Uterus (tissue), 4 donors: ENCODE measurements around the gene CAPN15. TPM values are rescaled to one million over a fixed set of nuclear protein-coding genes. Genes with fewer than 3 reads are reported as not detected.
"Not testable (repeated sequence)": the region's sequence is repeated elsewhere in the genome, so short reads cannot be mapped to it uniquely, and the experiment has no call there.

ENCODE experiments used
- DNase-seq, 2 donors: peaks; one replicate each; pipeline ENCODE4 v3.0.0-alpha.2; 2019 to 2020
- H3K27ac ChIP-seq, 2 donors: fragments of 200-600 bp; sonication (generic); 1 replicate in 1 of 2; 2 replicates in 1 of 2; pipeline ENCODE4 v1.5.1; 2016 to 2018
- H3K27me3 ChIP-seq, 2 donors: fragments of 200-600 bp; sonication (generic); one replicate each; pipeline ENCODE4 v1.5.1; 2018 to 2019; ENCODE audit warnings: control low read depth in 1 of 2
- H3K36me3 ChIP-seq, 2 donors: fragments of 200-600 bp; sonication (generic); one replicate each; pipeline ENCODE4 v1.5.1; 2019; ENCODE audit warnings: control low read depth in 1 of 2
- H3K4me1 ChIP-seq, 2 donors: fragments of 200-600 bp; sonication (generic); one replicate each; pipeline ENCODE4 v1.5.1; 2018 to 2019; ENCODE audit warnings: control low read depth in 1 of 2
- H3K4me3 ChIP-seq, 2 donors: fragments of 200-600 bp; sonication (generic); 1 replicate in 1 of 2; 2 replicates in 1 of 2; pipeline ENCODE4 v1.5.1; 2018 to 2019; ENCODE audit warnings: mild to moderate bottlenecking in 1 of 2
- H3K9me3 ChIP-seq, 2 donors: fragments of 200-600 bp; sonication (generic); one replicate each; pipeline ENCODE4 v1.5.1; 2019; ENCODE audit warnings: control low read depth in 1 of 2
- POLR2A ChIP-seq, 2 donors: fragments of 450-650 bp; IDR thresholded peaks; one replicate each; pipeline ENCODE4 v1.6.1; 2016; ENCODE audit warnings: antibody characterized with exemption in 2 of 2, mild to moderate bottlenecking in 1 of 2, moderate library complexity in 1 of 2
- intact Hi-C: fragments of 100-400 bp; cut with DNase I; formaldehyde crosslinking; loops from one replicate; pipeline ENCODE4 v1.15.1; 2023; ENCODE audit warnings: low total_unique reads
- microRNA-seq: library from miRNA; unstranded; fragments of <30 nt; microRNA quantifications from one replicate; pipeline ENCODE4, GENCODE V29; 2016; ENCODE audit warnings: borderline microRNAs expressed, borderline replicate concordance
- small RNA-seq: library from RNA; depleted of rRNA; stranded (forward); fragments of <200 nt; gene quantifications from one replicate; pipeline ENCODE3, GENCODE V24; 2016
- total RNA-seq, 4 donors: library from RNA; depleted of rRNA in 3 of 4; stranded (reverse); fragments of >200 nt in 3 of 4; gene quantifications; one replicate each; pipeline versions ENCODE4 v1.1.0 to v1.2.4, GENCODE V29; 2014 to 2023
- TF ChIP-seq, protein P1 (sequence below), 4 experiments: fragments of 200-600 bp in 2 of 4; fragments of 450-650 bp in 2 of 4; sonication (generic) in 2 of 4; IDR thresholded peaks; one replicate each; pipeline ENCODE4 v1.5.1; 2016 to 2019; ENCODE audit warnings: antibody characterized with exemption in 4 of 4, mild to moderate bottlenecking in 2 of 4, moderate library complexity in 1 of 4
- donor health status: DM: yes; HTN: yes; CAD: no.

CAPN15 gene
- total RNA-seq, 4 donors from 2014 or later: 7.9 to 37.3 (median 19.3) TPM

GRCh38 chr16:596736-597060, 69.2 kb downstream of the CAPN15 start:
- no peak overlapping the region for H3K27ac ChIP-seq
- H3K4me1 ChIP-seq: no peaks in the 10 kb centered on the region
- no peak for TF ChIP-seq POLR2A (IDR thresholded peaks at IDR 0.05)
- TF ChIP-seq, protein P1, sequence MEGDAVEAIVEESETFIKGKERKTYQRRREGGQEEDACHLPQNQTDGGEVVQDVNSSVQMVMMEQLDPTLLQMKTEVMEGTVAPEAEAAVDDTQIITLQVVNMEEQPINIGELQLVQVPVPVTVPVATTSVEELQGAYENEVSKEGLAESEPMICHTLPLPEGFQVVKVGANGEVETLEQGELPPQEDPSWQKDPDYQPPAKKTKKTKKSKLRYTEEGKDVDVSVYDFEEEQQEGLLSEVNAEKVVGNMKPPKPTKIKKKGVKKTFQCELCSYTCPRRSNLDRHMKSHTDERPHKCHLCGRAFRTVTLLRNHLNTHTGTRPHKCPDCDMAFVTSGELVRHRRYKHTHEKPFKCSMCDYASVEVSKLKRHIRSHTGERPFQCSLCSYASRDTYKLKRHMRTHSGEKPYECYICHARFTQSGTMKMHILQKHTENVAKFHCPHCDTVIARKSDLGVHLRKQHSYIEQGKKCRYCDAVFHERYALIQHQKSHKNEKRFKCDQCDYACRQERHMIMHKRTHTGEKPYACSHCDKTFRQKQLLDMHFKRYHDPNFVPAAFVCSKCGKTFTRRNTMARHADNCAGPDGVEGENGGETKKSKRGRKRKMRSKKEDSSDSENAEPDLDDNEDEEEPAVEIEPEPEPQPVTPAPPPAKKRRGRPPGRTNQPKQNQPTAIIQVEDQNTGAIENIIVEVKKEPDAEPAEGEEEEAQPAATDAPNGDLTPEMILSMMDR (IDR thresholded peaks at IDR 0.05): no peak
- no peak for DNase-seq
- H3K27me3 ChIP-seq: no peaks in the 10 kb centered on the region
- intact Hi-C loops: no loop called here
- H3K4me3 ChIP-seq: no peak overlapping the region
- no peaks in the 10 kb centered on the region for H3K36me3 ChIP-seq
- H3K9me3 ChIP-seq: no peaks in the 10 kb centered on the region

DNA sequence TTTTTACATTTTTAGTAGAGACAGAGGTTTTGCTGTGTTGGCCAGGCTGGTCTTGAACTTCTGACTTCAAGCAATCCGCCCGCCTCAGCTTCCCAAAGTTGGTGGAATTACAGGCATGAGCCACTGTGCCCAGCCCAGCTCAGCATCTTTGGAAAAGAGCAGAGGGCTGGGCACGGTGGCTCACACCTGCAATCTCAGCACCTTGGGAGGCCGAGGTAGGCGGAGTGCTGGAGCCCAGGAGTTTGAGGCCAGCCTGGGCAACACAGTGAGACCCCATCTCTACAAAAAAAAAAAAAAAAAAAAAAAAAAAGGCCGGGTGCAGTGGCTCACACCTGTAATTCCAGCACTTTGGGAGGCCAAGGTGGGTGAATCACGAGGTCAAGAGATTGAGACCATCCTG, 70.1 kb downstream of the CAPN15 start:
- intact Hi-C loops, H3K4me1 ChIP-seq, H3K36me3 ChIP-seq, H3K9me3 ChIP-seq, H3K4me3 ChIP-seq, H3K27me3 ChIP-seq, DNase-seq, H3K27ac ChIP-seq: not testable (repeated sequence)

DNA sequence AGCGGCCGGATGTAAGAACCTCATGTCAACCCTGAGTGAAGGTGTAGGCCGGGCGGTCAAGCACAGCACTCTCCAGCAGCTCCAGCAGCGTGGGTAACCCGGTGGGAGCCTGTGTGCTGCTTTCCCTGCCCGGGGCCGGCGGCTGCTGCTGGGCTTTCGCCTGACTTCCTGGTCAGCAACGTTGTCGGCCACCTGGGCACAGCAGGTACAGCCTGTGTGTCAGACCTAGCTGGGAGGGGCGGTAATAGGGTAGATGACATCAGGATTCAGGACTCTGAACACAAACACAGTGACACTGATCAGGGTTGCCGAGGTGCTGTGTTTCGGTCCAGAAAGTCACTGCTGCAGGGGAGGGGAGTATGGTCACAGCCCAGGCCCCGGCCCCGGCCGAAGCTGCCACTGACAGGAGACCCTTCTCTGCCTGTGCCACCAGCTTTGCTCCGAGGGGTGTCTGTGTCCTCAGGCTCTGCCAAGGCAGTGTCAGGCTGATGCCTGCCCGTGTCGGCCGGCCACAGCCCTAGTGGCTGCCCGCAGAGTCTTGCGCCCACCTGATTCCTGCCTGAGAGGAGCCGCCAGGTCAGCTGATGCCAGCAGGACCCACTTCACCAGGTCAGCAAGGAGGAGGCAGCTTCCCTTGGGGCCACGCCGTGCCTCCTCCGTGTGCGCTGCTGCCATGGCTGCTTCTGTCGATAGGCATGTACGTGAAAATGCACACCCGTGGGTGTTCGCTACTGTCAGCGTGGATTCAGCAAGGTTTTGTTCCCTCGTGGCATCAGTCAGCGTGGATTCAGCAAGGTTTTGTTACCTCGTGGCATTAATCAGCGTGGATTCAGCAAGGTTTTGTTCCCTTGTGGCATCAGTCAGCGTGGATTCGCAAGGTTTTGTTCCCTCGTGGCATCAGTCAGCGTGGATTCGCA, 71.6 kb downstream of the CAPN15 start:
- TF ChIP-seq, protein P1 (IDR thresholded peaks at IDR 0.05): no peak
- no peak for TF ChIP-seq POLR2A (IDR thresholded peaks at IDR 0.05)
- H3K9me3 ChIP-seq: no peaks in the 10 kb centered on the region
- intact Hi-C loops: no loop called here

GRCh38 chr16:600781-601180, 73.3 kb downstream of the CAPN15 start:
- H3K36me3 ChIP-seq: no peaks in the 10 kb centered on the region
- DNase-seq: no peak
- no peak overlapping the region for H3K27ac ChIP-seq
- H3K27me3 ChIP-seq: no peaks in the 10 kb centered on the region
- H3K4me3 ChIP-seq: no peak overlapping the region
- H3K4me1 ChIP-seq: no peaks in the 10 kb centered on the region
- TF ChIP-seq, protein P1 (IDR thresholded peaks at IDR 0.05): no peak
- no peak for TF ChIP-seq POLR2A (IDR thresholded peaks at IDR 0.05)
- no peaks in the 10 kb centered on the region for H3K9me3 ChIP-seq
- intact Hi-C loops: no loop called here

More for the DNA sequence above, 71.6 kb downstream of the CAPN15 start:
- Histone ChIP-seq H3K27ac (no peak overlapping the region), H3K4me3 (no peak overlapping the region), H3K27me3 (no peaks in the 10 kb centered on the region), H3K36me3 (no peaks in the 10 kb centered on the region), H3K4me1 (no peaks in the 10 kb centered on the region)
- DNase-seq: no peak

GRCh38 chr16:603933-604332, 76.4 kb downstream of the CAPN15 start:
- no peaks in the 10 kb centered on the region for H3K27me3 ChIP-seq
- no peak for TF ChIP-seq POLR2A (IDR thresholded peaks at IDR 0.05)
- TF ChIP-seq, protein P1 (IDR thresholded peaks at IDR 0.05): no peak
- no peak overlapping the region for H3K27ac ChIP-seq
- no peaks in the 10 kb centered on the region for H3K36me3 ChIP-seq
- no peak for DNase-seq
- no peaks in the 10 kb centered on the region for H3K9me3 ChIP-seq
- intact Hi-C loops: no loop called here
- H3K4me3 ChIP-seq: no peak overlapping the region
- H3K4me1 ChIP-seq: no peaks in the 10 kb centered on the region

Small RNA genes within 50 kb of the gene (microRNA-seq; reads per million reads assigned to microRNA genes)
- gene MIR3176: not detected
- not detected for gene MIR5587

Small RNA genes within 50 kb of the gene (small RNA-seq; reads per million reads assigned to genes)
- gene MIR3176 (0.18 reads per million), gene MIR5587 (not detected), gene Z98883.1 (not detected)

Other genes with a start within 250 kb of the CAPN15 start
- gene ARHGDIG, start 247.1 kb upstream of the CAPN15 start, total RNA-seq: 1 to 10 TPM in 1 of 4 donors, not detected in 3; 2.1 TPM
- gene PDIA2, start 244.5 kb upstream of the CAPN15 start, total RNA-seq: under 1 TPM in 1 of 4 donors, not detected in 3; 0.97 TPM
- 10 to 100 TPM in 3 of 4 donors, 1 to 10 TPM in 1; 6.2 to 23.6 (median 19.9) TPM for gene AXIN1, start 175.0 kb upstream of the CAPN15 start, total RNA-seq
- gene MRPL28, start 157.2 kb upstream of the CAPN15 start, total RNA-seq: 10 to 100 TPM; 32.4 to 97.3 (median 50.1) TPM
- 10 to 100 TPM; 10.6 to 36.2 (median 12.8) TPM for gene PGAP6, start 145.7 kb upstream of the CAPN15 start, total RNA-seq
- gene NME4, start 130.5 kb upstream of the CAPN15 start, total RNA-seq: 10 to 100 TPM; 37.3 to 77.6 (median 62.2) TPM
- 100 to 1,000 TPM in 1 of 4 donors, 10 to 100 TPM in 3; 10.6 to 106 (median 31.9) TPM for gene DECR2, start 125.8 kb upstream of the CAPN15 start, total RNA-seq
- 10 to 100 TPM; 10.5 to 75.0 (median 49.4) TPM for gene RAB11FIP3, start 102.1 kb upstream of the CAPN15 start, total RNA-seq
- gene PRR35, start 32.7 kb downstream of the CAPN15 start, total RNA-seq: not detected
- 1 to 10 TPM; 1.2 to 7.5 (median 1.5) TPM for gene NHLRC4, start 39.3 kb downstream of the CAPN15 start, total RNA-seq
- 10 to 100 TPM in 3 of 4 donors, 1 to 10 TPM in 1; 10.0 to 56.9 (median 30.7) TPM for gene PIGQ, start 42.3 kb downstream of the CAPN15 start, total RNA-seq
- gene RAB40C, start 62.4 kb downstream of the CAPN15 start, total RNA-seq: 10 to 100 TPM in 2 of 4 donors, 1 to 10 TPM in 1, under 1 TPM in 1; 0.59 to 25.4 (median 14.3) TPM
- gene WFIKKN1, start 103.3 kb downstream of the CAPN15 start, total RNA-seq: 1 to 10 TPM in 1 of 4 donors, under 1 TPM in 2, not detected in 1; 0.26 to 1.4 (median 0.76) TPM
- 100 to 1,000 TPM in 2 of 4 donors, 10 to 100 TPM in 2; 29.5 to 171 (median 97.1) TPM for gene METTL26, start 108.6 kb downstream of the CAPN15 start, total RNA-seq
- 10 to 100 TPM in 2 of 4 donors, 1 to 10 TPM in 2; 2.6 to 62.0 (median 17.0) TPM for gene MCRIP2, start 114.1 kb downstream of the CAPN15 start, total RNA-seq
- gene WDR90, start 121.7 kb downstream of the CAPN15 start, total RNA-seq: 10 to 100 TPM; 18.2 to 79.3 (median 46.9) TPM
- 10 to 100 TPM; 29.1 to 99.7 (median 71.7) TPM for gene RHOT2, start 140.4 kb downstream of the CAPN15 start, total RNA-seq
- gene RHBDL1, start 148.0 kb downstream of the CAPN15 start, total RNA-seq: 1 to 10 TPM in 2 of 4 donors, not detected in 2; 1.5 to 2.0 TPM
- gene STUB1, start 152.7 kb downstream of the CAPN15 start, total RNA-seq: 100 to 1,000 TPM in 2 of 4 donors, 10 to 100 TPM in 2; 62.7 to 212 (median 93.3) TPM
- 100 to 1,000 TPM in 1 of 4 donors, 10 to 100 TPM in 3; 45.6 to 111 (median 57.4) TPM for gene JMJD8, start 156.6 kb downstream of the CAPN15 start, total RNA-seq
- 10 to 100 TPM in 1 of 4 donors, 1 to 10 TPM in 3; 2.3 to 12.0 (median 4.2) TPM for gene WDR24, start 162.7 kb downstream of the CAPN15 start, total RNA-seq
- under 1 TPM in 2 of 4 donors, not detected in 2; 0.21 to 0.37 TPM for gene FBXL16, start 178.1 kb downstream of the CAPN15 start, total RNA-seq
- 10 to 100 TPM; 19.1 to 76.5 (median 26.7) TPM for gene METRN, start 187.4 kb downstream of the CAPN15 start, total RNA-seq
- 10 to 100 TPM in 3 of 4 donors, 1 to 10 TPM in 1; 6.2 to 21.1 (median 19.1) TPM for gene ANTKMT, start 193.4 kb downstream of the CAPN15 start, total RNA-seq
- 1 to 10 TPM in 3 of 4 donors, not detected in 1; 1.3 to 5.3 (median 2.3) TPM for gene CCDC78, start 198.7 kb downstream of the CAPN15 start, total RNA-seq
- gene HAGHL, start 199.4 kb downstream of the CAPN15 start, total RNA-seq: 1 to 10 TPM in 2 of 4 donors, not detected in 2; 1.0 to 3.4 TPM
- 10 to 100 TPM; 14.1 to 43.3 (median 25.0) TPM for gene CIAO3, start 213.3 kb downstream of the CAPN15 start, total RNA-seq
- gene MSLN, start 233.0 kb downstream of the CAPN15 start, total RNA-seq: 10 to 100 TPM in 3 of 4 donors, 1 to 10 TPM in 1; 4.6 to 30.8 (median 15.7) TPM